Raji (cell line): ENCODE data around the gene RALGAPA1.

Experiments
- POLR2A ChIP-seq: IDR thresholded peaks from 2 replicates; pipeline ENCODE4 v1.6.1; 2011; ENCODE audit warnings: low read depth, low read length, control low read depth; ENCODE audit not compliant: insufficient read depth

Gene RALGAPA1

GRCh38 chr14:35822501-35822900 lies 13.4 kb upstream of the RALGAPA1 start:
- TF ChIP-seq POLR2A = no peak

GRCh38 chr14:35821564-35822411 lies 12.7 kb upstream of the RALGAPA1 start:
- no peak for TF ChIP-seq POLR2A

- no peak for TF ChIP-seq POLR2A
Observed at GRCh38 chr14:35819591-35820540, 10.8 kb upstream of the RALGAPA1 start.

GRCh38 chr14:35818346-35819115 lies 9.4 kb upstream of the RALGAPA1 start:
- no peak for TF ChIP-seq POLR2A

- TF ChIP-seq POLR2A = no peak
Observed at GRCh38 chr14:35814371-35815005, 5.4 kb upstream of the RALGAPA1 start.

- TF ChIP-seq POLR2A = no peak
Observed at GRCh38 chr14:35810963-35811362, 1.9 kb upstream of the RALGAPA1 start.

- no peak for TF ChIP-seq POLR2A
Observed at GRCh38 chr14:35809597-35809996, 502 bp upstream of the RALGAPA1 start.

GRCh38 chr14:35808076-35808637 lies 938 bp downstream of the RALGAPA1 start:
- TF ChIP-seq POLR2A = no peak

- no peak for TF ChIP-seq POLR2A
Observed at GRCh38 chr14:35807131-35807961, 1.7 kb downstream of the RALGAPA1 start.

- no peak for TF ChIP-seq POLR2A
Observed at GRCh38 chr14:35806006-35806907, 2.8 kb downstream of the RALGAPA1 start.

- TF ChIP-seq POLR2A = no peak
Observed at GRCh38 chr14:35797796-35798195, 11.3 kb downstream of the RALGAPA1 start.

GRCh38 chr14:35789651-35790050 lies 19.4 kb downstream of the RALGAPA1 start:
- no peak for TF ChIP-seq POLR2A
